ENCODE measurements around the gene TMUB1. TPM values are rescaled to one million over a fixed set of nuclear protein-coding genes. Genes with fewer than 3 reads are reported as not detected.
A peak's percentile ranks its signal among the peaks of the same experiment; 100 is the strongest.

Gene TMUB1
- total RNA-seq, 2 experiments from 2014 or later, result 80.3 to 81.1 TPM

GRCh38 chr7:151125470-151125845 lies 42.2 kb upstream of the TMUB1 start:
- CTCF ChIA-PET, result interaction anchor here (1.0 kb wide), 1 partner anchor 16 kb away, joined by 3 read pairs; no protein-coding TSS in a partner anchor
- H3K9me3 Mint-ChIP-seq, result no peaks in the 10 kb centered on the region

GRCh38 chr7:151124899-151125399 lies 41.7 kb upstream of the TMUB1 start:
- H3K9me3 Mint-ChIP-seq, result no peaks in the 10 kb centered on the region
- ChIA-PET CTCF (interaction anchor here (1.0 to 1.7 kb wide), 12 partner anchors 10 to 180 kb away, joined by 3 to 29 read pairs (median 6); no protein-coding TSS in a partner anchor), POLR2A (no interaction called here)
- peaks cover 2% of the 10 kb centered on the region for H3K4me1 Mint-ChIP-seq
- H3K4me3 Mint-ChIP-seq, result no peak overlapping the region
- H3K36me3 Mint-ChIP-seq (ENCODE audit: low read depth), result peaks cover 8% of the 10 kb centered on the region
- no peaks in the 10 kb centered on the region for H3K27me3 Mint-ChIP-seq
- no peak overlapping the region for H3K27ac Mint-ChIP-seq
- DNase-seq, result no peak

More at GRCh38 chr7:151125470-151125845, 42.2 kb upstream of the TMUB1 start:
- Mint-ChIP-seq H3K4me1 (peaks cover 2% of the 10 kb centered on the region), H3K27me3 (no peaks in the 10 kb centered on the region), H3K27ac (no peak overlapping the region), H3K36me3 (ENCODE audit: low read depth) (peaks cover 4% of the 10 kb centered on the region), H3K4me3 (no peak overlapping the region)
- POLR2A ChIA-PET, result no interaction called here
- DNase-seq, result no peak

- CTCF ChIA-PET, result interaction anchor here (0.7 to 1.7 kb wide), 26 partner anchors 9 to 227 kb away, joined by 3 to 29 read pairs (median 5); partner anchors contain the start of genes ABCB8, ABCF2 and SMARCD3
- POLR2A ChIA-PET, result interaction anchor here (1.0 kb wide), 2 partner anchors 119 to 134 kb away, joined by 3 to 4 read pairs; no protein-coding TSS in a partner anchor
Observed at GRCh38 chr7:151124481-151124880, 41.2 kb upstream of the TMUB1 start.

GRCh38 chr7:151123822-151124464 lies 40.6 kb upstream of the TMUB1 start:
- H3K4me3 Mint-ChIP-seq, result no peak overlapping the region
- peaks cover 3% of the 10 kb centered on the region for H3K4me1 Mint-ChIP-seq
- ChIA-PET POLR2A (interaction anchor here (1.0 kb wide), 2 partner anchors 120 to 134 kb away, joined by 3 to 4 read pairs; no protein-coding TSS in a partner anchor), CTCF (interaction anchor here (0.6 to 1.7 kb wide), 29 partner anchors 9 to 227 kb away, joined by 3 to 29 read pairs (median 5); partner anchors contain the start of genes ABCB8, ABCF2 and SMARCD3)
- no peaks in the 10 kb centered on the region for H3K27me3 Mint-ChIP-seq
- DNase-seq, result peak; percentile 84
- H3K9me3 Mint-ChIP-seq, result no peaks in the 10 kb centered on the region
- peaks cover 8% of the 10 kb centered on the region for H3K36me3 Mint-ChIP-seq (ENCODE audit: low read depth)
- no peak overlapping the region for H3K27ac Mint-ChIP-seq

More at GRCh38 chr7:151124481-151124880, 41.2 kb upstream of the TMUB1 start:
- no peak overlapping the region for H3K27ac Mint-ChIP-seq
- DNase-seq, result no peak
- H3K36me3 Mint-ChIP-seq (ENCODE audit: low read depth), result peaks cover 8% of the 10 kb centered on the region
- H3K4me1 Mint-ChIP-seq, result peaks cover 2% of the 10 kb centered on the region
- no peaks in the 10 kb centered on the region for H3K9me3 Mint-ChIP-seq
- no peak overlapping the region for H3K4me3 Mint-ChIP-seq
- H3K27me3 Mint-ChIP-seq, result no peaks in the 10 kb centered on the region

- ChIA-PET POLR2A (interaction anchor here (1.0 kb wide), 2 partner anchors 121 to 135 kb away, joined by 3 to 4 read pairs; no protein-coding TSS in a partner anchor), CTCF (interaction anchor here (0.6 to 1.7 kb wide), 27 partner anchors 8 to 228 kb away, joined by 3 to 29 read pairs (median 5); partner anchors contain the start of genes ABCB8, ABCF2 and SMARCD3)
- Mint-ChIP-seq H3K36me3 (ENCODE audit: low read depth) (peaks cover 11% of the 10 kb centered on the region), H3K4me1 (peaks cover 7% of the 10 kb centered on the region), H3K27me3 (no peaks in the 10 kb centered on the region), H3K9me3 (no peaks in the 10 kb centered on the region), H3K4me3 (no peak overlapping the region), H3K27ac (no peak overlapping the region)
- no peak for DNase-seq
Observed at GRCh38 chr7:151123158-151123821, 40.0 kb upstream of the TMUB1 start.

GRCh38 chr7:151122796-151123157 lies 39.5 kb upstream of the TMUB1 start:
- POLR2A ChIA-PET, result no interaction called here
- CTCF ChIA-PET, result no interaction called here
- peaks cover 8% of the 10 kb centered on the region for H3K4me1 Mint-ChIP-seq

GRCh38 chr7:151122276-151122675 lies 39.0 kb upstream of the TMUB1 start:
- no peaks in the 10 kb centered on the region for H3K9me3 Mint-ChIP-seq
- H3K4me3 Mint-ChIP-seq, result no peak overlapping the region
- H3K27me3 Mint-ChIP-seq, result no peaks in the 10 kb centered on the region
- no peak overlapping the region for H3K27ac Mint-ChIP-seq
- ChIA-PET POLR2A (no interaction called here), CTCF (no interaction called here)
- H3K4me1 Mint-ChIP-seq, result peaks cover 12% of the 10 kb centered on the region
- H3K36me3 Mint-ChIP-seq (ENCODE audit: low read depth), result peaks cover 11% of the 10 kb centered on the region
- no peak for DNase-seq

More at GRCh38 chr7:151122796-151123157, 39.5 kb upstream of the TMUB1 start:
- no peaks in the 10 kb centered on the region for H3K27me3 Mint-ChIP-seq
- no peaks in the 10 kb centered on the region for H3K9me3 Mint-ChIP-seq
- peaks cover 11% of the 10 kb centered on the region for H3K36me3 Mint-ChIP-seq (ENCODE audit: low read depth)
- DNase-seq, result no peak
- no peak overlapping the region for H3K4me3 Mint-ChIP-seq
- no peak overlapping the region for H3K27ac Mint-ChIP-seq

GRCh38 chr7:151121380-151122170 lies 38.3 kb upstream of the TMUB1 start:
- H3K27ac Mint-ChIP-seq, result no peak overlapping the region
- H3K4me1 Mint-ChIP-seq, result peaks cover 14% of the 10 kb centered on the region
- no peaks in the 10 kb centered on the region for H3K9me3 Mint-ChIP-seq
- H3K36me3 Mint-ChIP-seq (ENCODE audit: low read depth), result peaks cover 11% of the 10 kb centered on the region
- no peaks in the 10 kb centered on the region for H3K27me3 Mint-ChIP-seq
- ChIA-PET CTCF (no interaction called here), POLR2A (no interaction called here)
- DNase-seq, result no peak
- no peak overlapping the region for H3K4me3 Mint-ChIP-seq

GRCh38 chr7:151120896-151121295 lies 37.6 kb upstream of the TMUB1 start:
- Mint-ChIP-seq H3K4me3 (no peak overlapping the region), H3K27ac (no peak overlapping the region), H3K27me3 (peaks cover under 1% of the 10 kb centered on the region), H3K36me3 (ENCODE audit: low read depth) (peaks cover 11% of the 10 kb centered on the region), H3K9me3 (no peaks in the 10 kb centered on the region), H3K4me1 (peaks cover 16% of the 10 kb centered on the region)
- no peak for DNase-seq
- ChIA-PET CTCF (interaction anchor here (0.8 to 1.0 kb wide), 2 partner anchors 26 to 123 kb away, joined by 3 read pairs; no protein-coding TSS in a partner anchor), POLR2A (no interaction called here)

- ChIA-PET CTCF (interaction anchor here (0.8 to 1.0 kb wide), 2 partner anchors 25 to 124 kb away, joined by 3 read pairs; no protein-coding TSS in a partner anchor), POLR2A (interaction anchor here (1.3 kb wide), 1 partner anchor 15 kb away, joined by 4 read pairs; no protein-coding TSS in a partner anchor)
- H3K9me3 Mint-ChIP-seq, result no peaks in the 10 kb centered on the region
- peaks cover 19% of the 10 kb centered on the region for H3K4me1 Mint-ChIP-seq
- H3K4me3 Mint-ChIP-seq, result no peak overlapping the region
- no peak overlapping the region for H3K27ac Mint-ChIP-seq
- H3K36me3 Mint-ChIP-seq (ENCODE audit: low read depth), result peaks cover 11% of the 10 kb centered on the region
- H3K27me3 Mint-ChIP-seq, result peaks cover 3% of the 10 kb centered on the region
- no peak for DNase-seq
Observed at GRCh38 chr7:151119902-151120301, 36.6 kb upstream of the TMUB1 start.

GRCh38 chr7:151119055-151119415 lies 35.7 kb upstream of the TMUB1 start:
- H3K9me3 Mint-ChIP-seq, result no peaks in the 10 kb centered on the region
- ChIA-PET POLR2A (interaction anchor here (1.3 kb wide), 1 partner anchor 14 kb away, joined by 4 read pairs; no protein-coding TSS in a partner anchor), CTCF (no interaction called here)
- peaks cover 3% of the 10 kb centered on the region for H3K27me3 Mint-ChIP-seq
- H3K36me3 Mint-ChIP-seq (ENCODE audit: low read depth), result peaks cover 11% of the 10 kb centered on the region
- no peak overlapping the region for H3K27ac Mint-ChIP-seq
- H3K4me3 Mint-ChIP-seq, result no peak overlapping the region
- peaks cover 19% of the 10 kb centered on the region for H3K4me1 Mint-ChIP-seq
- no peak for DNase-seq
